H1 (cell line): Measurements from ENCODE around the gene SEMA7A. TPM values are rescaled to one million over a fixed set of nuclear protein-coding genes. Genes with fewer than 3 reads are reported as not detected.

ENCODE experiments used
- ATF3 ChIP-seq: IDR thresholded peaks from 2 replicates; pipeline ENCODE4 v1.6.1; 2011; ENCODE audit warnings: low read depth, mild to moderate bottlenecking, low read length; ENCODE audit not compliant: insufficient read depth
- polyA plus RNA-seq, 7 experiments: library from polyadenylated mRNA; depleted of rRNA in 3 of 7; stranded (reverse) in 5 of 7; unstranded in 2 of 7; fragments of >200 nt in 5 of 7; fragments of 200-250 nt in 2 of 7; gene quantifications; 1 replicate in 5 of 7; 2 replicates in 1 of 7; 4 replicates in 1 of 7; pipeline versions ENCODE4 v1.2.1 to v1.2.3, GENCODE V29; 2011 to 2013; ENCODE audit warnings: missing spikeins in 2 of 7, mixed read lengths in 2 of 7
- total RNA-seq: library from RNA; stranded (reverse); fragmentation: NEBNext Ultra II Directional; extraction: Animal tissue kit (Norgen Biotek cat#: 25700); gene quantifications from 2 replicates; pipeline ENCODE4 v1.2.1, GENCODE V29; 2021

Gene SEMA7A
- total and polyA plus RNA-seq, 2 of the 8 experiments (the other 6 are each of a cell fraction or from before 2014, with no cell fraction given) = 10.7 to 15.0 TPM

- no peak for TF ChIP-seq ATF3
Observed at GRCh38 chr15:74374648-74375302, 59.0 kb downstream of the SEMA7A start (continued).
